NAMALWA (cell line): Measurements from ENCODE around the gene NBPF3.
"Not testable (repeated sequence)": the region's sequence is repeated elsewhere in the genome, so short reads cannot be mapped to it uniquely, and the experiment has no call there.

Experiments used
- DNase-seq: peaks from one replicate; pipeline ENCODE4 v3.0.0-alpha.2; 2015; ENCODE audit warnings: low spot score

Gene NBPF3

DNA sequence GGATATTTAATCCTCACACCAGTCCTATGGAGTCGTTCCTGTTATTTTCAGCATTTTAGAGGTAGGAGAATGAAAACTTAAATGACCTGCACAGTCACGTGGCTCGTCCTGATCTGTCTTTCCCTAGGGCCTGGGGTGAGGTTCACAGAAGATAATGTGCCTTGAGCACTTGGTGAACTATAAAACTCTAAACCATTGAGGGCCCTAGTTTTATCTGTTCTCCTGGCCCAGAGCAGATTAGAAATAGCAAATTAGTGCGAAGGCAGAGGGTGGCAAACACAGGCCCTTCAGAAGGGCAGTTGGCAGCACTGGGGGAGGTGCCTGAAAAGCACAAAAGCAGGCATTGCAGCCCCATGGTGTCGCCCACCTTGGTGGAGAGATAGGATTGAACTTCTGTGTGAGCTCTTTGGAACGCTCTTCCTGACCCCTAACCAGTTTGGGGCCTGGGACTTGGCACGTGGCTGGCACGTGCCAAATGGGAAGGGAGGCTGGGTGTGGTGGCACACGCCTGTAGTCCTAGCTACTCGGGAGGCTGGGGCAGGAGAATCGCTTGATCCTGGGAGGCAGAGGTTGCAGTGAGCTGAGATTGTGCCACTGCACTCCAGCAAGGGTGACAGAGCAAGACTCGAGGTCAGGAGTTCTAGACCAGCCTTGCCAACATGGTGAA, 1.2 kb upstream of the NBPF3 start:
- DNase-seq, result not testable (repeated sequence)

DNA sequence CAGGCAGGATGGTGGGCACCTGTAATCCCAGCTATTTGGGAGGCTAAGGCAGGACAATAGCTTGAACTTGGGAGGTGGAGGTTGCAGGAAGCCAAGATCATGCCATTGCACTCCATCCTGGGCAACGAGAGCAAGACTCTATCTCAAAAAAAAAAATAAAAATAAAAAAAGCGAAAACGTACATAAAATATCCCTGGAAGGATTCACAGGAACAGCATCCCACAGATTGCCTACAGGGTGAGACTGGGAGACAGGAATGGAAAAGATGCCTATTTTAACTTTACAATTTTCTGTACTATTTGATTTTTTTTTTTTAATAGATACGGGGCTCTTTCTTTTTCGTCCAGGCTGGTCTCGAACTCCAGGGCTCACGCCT, 604 bp upstream of the NBPF3 start:
- no peak for DNase-seq

DNA sequence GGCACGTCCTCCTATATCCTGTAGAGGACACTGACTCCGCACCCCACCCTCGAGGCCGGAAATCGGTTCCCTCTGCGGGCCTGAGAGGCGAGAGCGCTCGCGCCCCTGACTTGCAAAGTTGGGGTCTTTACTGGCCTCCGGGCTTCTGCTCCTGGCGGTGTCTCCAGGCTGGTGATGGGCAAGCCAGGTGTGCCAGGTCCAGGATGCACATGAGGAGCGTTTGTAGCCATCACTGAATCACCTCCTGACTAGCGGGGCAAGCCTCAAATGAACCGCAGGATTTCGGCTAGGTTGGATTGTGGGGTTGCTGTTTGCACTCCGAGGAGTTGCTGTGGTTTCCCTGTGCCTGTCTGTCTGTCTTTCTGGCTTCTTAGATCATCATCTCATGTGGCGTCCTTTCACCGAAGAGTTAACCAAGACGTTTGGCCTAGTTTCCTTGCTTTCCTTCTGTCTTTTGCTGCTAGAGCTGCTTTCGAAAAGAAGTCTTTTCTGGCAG, 741 bp downstream of the NBPF3 start:
- not testable (repeated sequence) for DNase-seq

GRCh38 chr1:21446647-21447046, 6.7 kb downstream of the NBPF3 start:
- not testable (repeated sequence) for DNase-seq

DNA sequence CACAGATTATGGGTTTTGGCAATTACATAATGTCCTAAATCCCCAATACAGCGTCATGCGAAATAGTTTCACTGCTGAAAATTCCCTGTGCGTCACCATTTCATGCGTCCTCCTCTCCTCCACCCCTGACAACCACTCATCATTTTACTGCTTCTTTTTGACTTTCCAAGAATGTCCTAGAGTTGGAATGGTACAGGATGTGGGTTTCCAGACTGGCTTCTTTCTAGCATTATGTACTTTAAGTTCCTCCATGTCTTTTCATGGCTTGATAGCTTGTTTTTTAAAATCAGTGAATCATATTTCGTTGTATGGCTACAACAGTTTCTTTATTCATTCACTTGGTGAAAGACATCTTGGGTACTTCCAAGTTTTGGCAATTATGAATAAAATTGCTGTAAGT, 7.4 kb downstream of the NBPF3 start:
- DNase-seq, result no peak

DNA sequence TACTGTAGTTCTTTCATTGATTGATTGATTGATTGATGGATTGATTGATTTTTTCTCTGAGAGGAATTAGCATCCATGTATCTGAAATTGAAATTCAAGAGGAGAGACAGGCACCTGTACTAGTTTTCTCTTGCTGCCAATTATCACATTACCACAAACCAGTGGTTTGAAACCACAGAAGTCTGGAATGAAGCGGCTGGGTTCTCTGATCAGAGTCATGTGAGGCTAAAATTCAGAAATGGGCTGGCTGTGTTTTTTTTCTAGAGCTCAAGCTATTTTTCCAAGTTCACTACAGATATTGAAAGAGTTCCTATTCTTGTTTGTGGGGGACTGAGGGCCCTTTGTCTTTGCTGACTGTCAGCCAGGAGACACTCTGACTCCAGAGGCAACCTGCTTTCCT, 10.0 kb downstream of the NBPF3 start:
- DNase-seq, result no peak

DNA sequence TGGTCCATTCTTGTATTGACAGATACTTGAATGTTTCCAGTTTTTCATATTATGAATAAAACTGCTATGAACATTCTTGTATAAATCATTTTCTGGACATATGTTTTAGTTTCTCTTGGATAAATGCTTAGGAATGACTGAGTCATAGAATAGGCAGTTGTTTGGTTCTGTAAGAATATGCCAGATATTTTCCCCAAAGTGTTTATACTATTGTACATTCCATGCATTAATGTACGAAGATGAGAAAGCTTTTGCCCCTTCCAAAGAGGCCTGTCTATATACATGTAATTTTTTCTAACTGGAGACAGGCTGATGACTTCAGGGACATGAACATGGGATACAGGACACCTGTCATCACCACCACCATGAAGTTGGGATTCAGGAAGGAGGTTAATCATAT, 11.3 kb downstream of the NBPF3 start:
- no peak for DNase-seq

DNA sequence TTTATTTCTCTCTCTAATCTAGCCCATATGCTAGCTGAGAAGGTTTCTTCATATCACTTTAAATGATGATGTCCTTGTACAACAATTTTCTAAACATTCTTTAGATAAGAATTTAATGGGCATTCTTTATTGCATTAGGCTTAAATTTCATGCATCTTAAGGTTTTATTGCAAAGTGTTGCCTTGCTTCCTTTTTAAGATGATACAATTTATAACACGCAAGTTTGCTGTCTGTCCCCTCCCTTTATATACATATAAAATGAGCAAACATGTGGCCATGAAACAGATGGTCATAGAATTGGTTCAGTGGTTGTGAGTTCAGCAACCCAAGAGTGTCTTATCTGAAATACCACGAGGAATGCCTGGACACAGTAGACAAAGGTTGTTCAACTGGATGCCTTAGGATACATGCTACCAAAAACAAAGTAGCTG, 12.1 kb downstream of the NBPF3 start:
- no peak for DNase-seq

GRCh38 chr1:21453964-21454614, 14.2 kb downstream of the NBPF3 start:
- DNase-seq, result not testable (repeated sequence)

DNA sequence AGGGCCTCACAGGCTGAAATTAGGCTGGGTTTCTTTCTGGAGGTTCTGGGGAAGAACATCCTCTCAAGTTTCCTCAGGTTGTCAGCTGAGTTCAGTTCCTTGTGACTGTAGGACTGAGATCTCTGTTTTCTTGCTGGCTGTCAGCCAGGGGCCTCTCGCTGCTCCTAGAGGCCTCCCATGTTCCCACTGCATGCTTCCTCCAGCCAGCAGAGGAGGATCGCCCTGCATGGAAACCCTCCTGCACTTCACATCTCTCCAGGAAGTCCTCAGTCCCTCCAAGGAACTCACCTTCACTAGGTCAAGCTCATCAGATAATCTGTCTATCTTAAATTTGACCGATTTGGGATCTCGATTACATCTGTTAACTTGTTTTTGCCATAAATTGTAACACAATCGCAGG, 15.0 kb downstream of the NBPF3 start:
- DNase-seq, result not testable (repeated sequence)

DNA sequence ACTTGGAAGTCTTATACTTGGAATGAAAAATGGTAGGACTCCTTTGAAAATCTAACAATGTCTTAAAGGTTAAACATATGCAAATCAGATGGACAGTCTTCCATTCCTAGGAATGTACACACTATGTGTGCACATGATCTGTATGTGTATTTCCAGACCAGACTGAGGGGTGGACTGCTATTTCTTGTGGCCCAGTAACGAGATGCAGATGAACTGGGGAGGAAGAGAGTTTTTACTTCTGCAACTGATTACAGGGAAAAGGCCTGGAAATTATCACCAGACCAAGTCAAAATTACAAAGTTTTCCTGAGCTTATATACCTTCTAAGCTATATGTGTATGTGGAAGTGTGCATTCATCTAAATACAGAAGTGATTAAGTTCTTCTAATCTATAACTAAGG, 17.7 kb downstream of the NBPF3 start:
- no peak for DNase-seq

GRCh38 chr1:21465127-21465526, 25.2 kb downstream of the NBPF3 start:
- DNase-seq, result not testable (repeated sequence)

DNA sequence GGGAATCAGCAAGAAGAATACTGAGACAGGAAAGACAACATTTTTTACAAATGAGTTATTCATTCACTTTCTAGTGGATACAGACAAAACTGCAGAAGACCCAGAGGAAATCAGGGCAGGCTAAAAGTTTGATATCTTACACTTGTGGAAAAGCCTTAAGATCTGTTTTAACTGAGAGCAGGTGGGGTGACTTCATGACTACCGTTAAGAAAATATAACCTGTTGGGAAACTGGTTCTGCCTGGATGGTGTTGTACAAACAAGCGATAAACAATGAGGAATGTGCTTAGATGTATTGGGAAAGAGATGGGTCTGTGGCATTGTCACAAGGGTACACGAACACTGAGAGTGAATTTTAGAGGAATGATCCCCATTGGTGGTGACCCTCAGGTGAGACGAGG, 28.0 kb downstream of the NBPF3 start:
- not testable (repeated sequence) for DNase-seq

DNA sequence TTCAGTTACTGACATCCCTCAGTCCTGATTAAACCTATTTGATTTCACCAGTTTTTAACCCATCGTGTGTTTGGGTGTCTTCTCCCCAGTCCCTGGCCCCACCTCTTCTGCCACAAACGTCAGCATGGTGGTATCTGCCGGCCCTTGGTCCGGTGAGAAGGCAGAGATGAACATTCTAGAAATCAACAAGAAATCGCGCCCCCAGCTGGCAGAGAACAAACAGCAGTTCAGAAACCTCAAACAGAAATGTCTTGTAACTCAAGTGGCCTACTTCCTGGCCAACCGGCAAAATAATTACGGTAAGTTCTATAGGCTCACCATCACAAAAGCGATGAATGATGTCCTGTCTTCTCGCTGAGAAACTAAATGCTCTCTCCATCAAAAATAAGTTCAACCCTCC, 28.7 kb downstream of the NBPF3 start:
- peak; percentile 13 for DNase-seq

GRCh38 chr1:21469581-21469980, 29.6 kb downstream of the NBPF3 start:
- DNase-seq, result no peak

GRCh38 chr1:21472861-21473260, 32.9 kb downstream of the NBPF3 start:
- no peak for DNase-seq

DNA sequence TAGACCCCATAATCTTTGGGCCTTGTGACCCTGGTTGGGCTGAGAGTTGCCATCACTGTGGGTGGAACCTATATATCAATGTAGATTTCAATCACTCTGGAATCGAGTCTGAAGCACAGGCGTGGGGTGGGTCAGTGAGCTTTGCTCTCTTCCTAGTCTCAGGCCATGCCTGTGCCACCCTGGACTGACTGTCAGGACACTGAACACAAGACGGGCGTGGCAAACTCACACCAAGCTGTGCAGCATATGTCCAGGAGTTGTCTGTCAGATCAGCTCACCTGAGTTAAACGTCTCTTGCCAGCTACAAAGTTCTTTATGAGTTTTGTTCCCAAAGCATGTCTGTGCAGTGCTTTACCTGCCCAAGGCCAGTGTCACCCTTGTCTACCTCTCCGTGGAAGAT, 38.4 kb downstream of the NBPF3 start:
- DNase-seq, result no peak

- not testable (repeated sequence) for DNase-seq
Observed at GRCh38 chr1:21483881-21484280, 43.9 kb downstream of the NBPF3 start.

DNA sequence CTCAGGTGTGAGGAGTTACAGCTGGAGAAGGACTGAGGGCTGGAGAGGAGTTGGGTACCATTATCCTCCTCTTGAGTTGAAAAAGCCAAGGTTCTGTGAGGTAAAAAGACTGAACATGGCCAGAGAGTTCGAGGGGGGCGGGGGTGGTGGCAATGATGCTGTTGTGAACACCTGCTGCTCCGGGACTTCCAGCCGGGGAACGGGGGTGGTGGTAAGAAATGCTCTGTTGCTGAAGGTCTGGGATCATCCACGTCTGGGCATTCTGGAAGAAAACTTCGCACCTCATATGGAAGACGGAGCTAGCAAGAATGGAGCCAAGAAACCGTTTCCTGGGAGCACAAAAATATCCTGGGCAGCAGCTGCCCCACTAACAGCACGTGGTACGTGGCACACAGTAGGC, 49.2 kb downstream of the NBPF3 start:
- no peak for DNase-seq

- DNase-seq, result peak; percentile 60
Observed at GRCh38 chr1:21490774-21491487, 51.0 kb downstream of the NBPF3 start.

- DNase-seq, result no peak
Observed at GRCh38 chr1:21491488-21492355, 51.8 kb downstream of the NBPF3 start.

DNA sequence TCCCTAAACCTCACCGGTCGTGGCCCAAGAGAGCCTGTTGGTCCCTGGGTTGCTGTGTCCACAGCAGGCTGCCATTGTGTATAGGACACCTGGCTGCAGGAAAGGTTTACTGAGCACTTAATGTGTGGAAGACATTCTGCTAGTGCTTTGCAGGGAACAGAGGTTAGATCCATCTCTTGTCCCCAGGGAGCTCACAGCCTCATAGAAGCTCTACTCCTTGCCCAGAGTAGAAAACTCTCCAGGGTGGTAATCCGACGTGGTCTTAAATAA, 52.4 kb downstream of the NBPF3 start:
- DNase-seq, result no peak
